Measurements from ENCODE around the gene SCLY. TPM values are rescaled to one million over a fixed set of nuclear protein-coding genes. Genes with fewer than 3 reads are reported as not detected.
A peak's percentile ranks its signal among the peaks of the same experiment; 100 is the strongest.

The SCLY gene
- polyA plus RNA-seq, 1 of the 3 experiments (the other 2 are of a cell fraction) = 20.9 TPM

DNA sequence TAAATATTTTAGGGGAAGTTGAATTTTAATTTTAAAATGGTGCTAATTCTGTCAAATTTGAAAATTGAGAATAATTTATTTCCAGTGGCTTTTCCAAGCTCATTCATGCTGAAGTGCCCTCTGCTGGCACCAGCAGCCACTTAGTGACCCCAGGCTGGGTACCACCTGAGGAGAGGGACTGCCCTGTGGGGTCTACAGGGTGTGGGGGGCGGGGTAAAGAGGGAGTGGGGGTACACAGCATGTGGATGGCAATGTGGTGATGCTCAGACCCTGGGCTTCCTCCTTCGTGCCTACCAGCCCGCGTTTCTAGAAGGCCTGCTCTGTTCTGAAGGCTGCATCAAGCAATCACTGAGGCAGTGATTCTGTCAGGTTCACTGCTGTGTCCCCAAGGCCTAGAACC is 45.1 kb upstream of the SCLY start:
- WGBS (ENCODE audit: low lambda C conversion rate) = 90% methylated on average over 3 of the region's 4 CpGs
- no peaks in the 10 kb centered on the region for H4K20me1 ChIP-seq (ENCODE audit: insufficient read depth)
- TF ChIP-seq CTCF (IDR thresholded peaks at IDR 0.05) = peak; percentile 40
- TF ChIP-seq RFX5 (IDR thresholded peaks at IDR 0.05; ENCODE audit: low read length) = no peak
- TF ChIP-seq RAD21 (IDR thresholded peaks at IDR 0.05; ENCODE audit: low read length) = peak; percentile 37; the same call in 1 of the 2 replicates
- TF ChIP-seq SMC3 (IDR thresholded peaks at IDR 0.05; ENCODE audit: low read depth, low read length) = peak; percentile 37

DNA sequence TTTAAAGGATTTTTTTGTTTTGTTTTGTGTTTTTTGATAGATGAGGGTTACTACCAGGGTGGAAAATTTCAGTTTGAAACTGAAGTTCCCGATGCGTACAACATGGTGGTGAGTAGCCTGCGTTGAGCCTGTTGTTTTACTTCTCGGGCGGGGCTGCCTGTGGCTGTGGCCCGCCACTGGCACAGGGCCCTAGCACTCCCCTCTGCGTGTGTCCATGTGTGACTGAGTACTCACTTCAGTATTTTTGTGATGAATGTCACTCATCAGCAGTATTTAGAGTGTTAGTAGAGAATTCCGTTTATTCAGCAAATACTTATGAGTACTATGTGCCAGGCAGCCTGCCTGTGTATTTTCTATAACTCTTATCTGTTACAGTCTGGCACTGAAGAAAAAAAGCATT is 44.3 kb upstream of the SCLY start:
- no peak for TF ChIP-seq TEAD4 (IDR thresholded peaks at IDR 0.05; ENCODE audit: borderline replicate concordance, insufficient read depth)
- no peak for TF ChIP-seq RAD21 (IDR thresholded peaks at IDR 0.05; ENCODE audit: low read length)
- TF ChIP-seq EP300 (IDR thresholded peaks at IDR 0.05; ENCODE audit: borderline replicate concordance in 1 of 2, low read depth in 1 of 2, low read length in 1 of 2) = no peak
- no peak for TF ChIP-seq CHD2 (IDR thresholded peaks at IDR 0.05; ENCODE audit: low read length, partially characterized antibody)
- no peak for TF ChIP-seq TCF12 (IDR thresholded peaks at IDR 0.05)
- TF ChIP-seq SMC3 (IDR thresholded peaks at IDR 0.05; ENCODE audit: low read depth, low read length) = no peak
- TF ChIP-seq NFIC (IDR thresholded peaks at IDR 0.05; ENCODE audit: borderline replicate concordance) = no peak
- no peak for TF ChIP-seq JUND (IDR thresholded peaks at IDR 0.05)
- TF ChIP-seq CTCF (IDR thresholded peaks at IDR 0.05) = no peak
- no peak for TF ChIP-seq GATA2 (CRISPR knock-in tag; IDR thresholded peaks at IDR 0.05)
- TF ChIP-seq FOSL2 (IDR thresholded peaks at IDR 0.05; ENCODE audit: borderline replicate concordance, low read depth) = no peak
- no peak for TF ChIP-seq FOXJ3 (CRISPR knock-in tag; IDR thresholded peaks at IDR 0.05)
- no peak for TF ChIP-seq EZH2phosphoT487 (IDR thresholded peaks at IDR 0.05; ENCODE audit: borderline replicate concordance, low read depth)
- TF ChIP-seq, protein P1, sequence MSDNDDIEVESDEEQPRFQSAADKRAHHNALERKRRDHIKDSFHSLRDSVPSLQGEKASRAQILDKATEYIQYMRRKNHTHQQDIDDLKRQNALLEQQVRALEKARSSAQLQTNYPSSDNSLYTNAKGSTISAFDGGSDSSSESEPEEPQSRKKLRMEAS (IDR thresholded peaks at IDR 0.05; ENCODE audit: low read depth) = no peak
- TF ChIP-seq, protein P2, sequence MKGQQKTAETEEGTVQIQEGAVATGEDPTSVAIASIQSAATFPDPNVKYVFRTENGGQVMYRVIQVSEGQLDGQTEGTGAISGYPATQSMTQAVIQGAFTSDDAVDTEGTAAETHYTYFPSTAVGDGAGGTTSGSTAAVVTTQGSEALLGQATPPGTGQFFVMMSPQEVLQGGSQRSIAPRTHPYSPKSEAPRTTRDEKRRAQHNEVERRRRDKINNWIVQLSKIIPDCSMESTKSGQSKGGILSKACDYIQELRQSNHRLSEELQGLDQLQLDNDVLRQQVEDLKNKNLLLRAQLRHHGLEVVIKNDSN (IDR thresholded peaks at IDR 0.05; ENCODE audit: borderline replicate concordance, low read depth) = no peak
- no peak for TF ChIP-seq SIN3A (IDR thresholded peaks at IDR 0.05; ENCODE audit: borderline replicate concordance, low read depth, low read length)
- TF ChIP-seq TAF1 (IDR thresholded peaks at IDR 0.05; ENCODE audit: borderline replicate concordance, low read depth, low read length) = no peak
- TF ChIP-seq, protein P3, sequence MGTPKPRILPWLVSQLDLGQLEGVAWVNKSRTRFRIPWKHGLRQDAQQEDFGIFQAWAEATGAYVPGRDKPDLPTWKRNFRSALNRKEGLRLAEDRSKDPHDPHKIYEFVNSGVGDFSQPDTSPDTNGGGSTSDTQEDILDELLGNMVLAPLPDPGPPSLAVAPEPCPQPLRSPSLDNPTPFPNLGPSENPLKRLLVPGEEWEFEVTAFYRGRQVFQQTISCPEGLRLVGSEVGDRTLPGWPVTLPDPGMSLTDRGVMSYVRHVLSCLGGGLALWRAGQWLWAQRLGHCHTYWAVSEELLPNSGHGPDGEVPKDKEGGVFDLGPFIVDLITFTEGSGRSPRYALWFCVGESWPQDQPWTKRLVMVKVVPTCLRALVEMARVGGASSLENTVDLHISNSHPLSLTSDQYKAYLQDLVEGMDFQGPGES (IDR thresholded peaks at IDR 0.05; ENCODE audit: low read depth, low read length) = no peak
- TF ChIP-seq MXI1 (IDR thresholded peaks at IDR 0.05; ENCODE audit: low read depth, low read length) = no peak
- TF ChIP-seq RFX5 (IDR thresholded peaks at IDR 0.05; ENCODE audit: low read length) = no peak
- H3K79me2 ChIP-seq (ENCODE audit: insufficient read depth) = peaks cover 6% of the 10 kb centered on the region; the same call in 1 of the 2 replicates
- no peaks in the 10 kb centered on the region for H3K9me2 ChIP-seq
- no peaks in the 10 kb centered on the region for H4K20me1 ChIP-seq (ENCODE audit: insufficient read depth)
- no peak overlapping the region for H3K27ac ChIP-seq (ENCODE audit: low read depth in 2 of 2, low read length in 1 of 2)
- POLR2A ChIA-PET = no interaction called here
- H3K27me3 ChIP-seq (ENCODE audit: insufficient read depth) = no peaks in the 10 kb centered on the region
- no peaks in the 10 kb centered on the region for H3F3A ChIP-seq (replicated peaks; ENCODE audit: insufficient read depth)
- H3K4me2 ChIP-seq = no peak overlapping the region
- H3K4me3 ChIP-seq (ENCODE audit: low read depth in 2 of 2, low read length in 1 of 2) = no peak overlapping the region
- no peaks in the 10 kb centered on the region for H3K9me3 ChIP-seq
- peaks cover 8 to 29% of the 10 kb centered on the region in 2 experiments for H3K36me3 ChIP-seq (replicated peaks in 1 of 2; ENCODE audit: control insufficient read depth in 1 of 2, insufficient read depth in 2 of 2, low read length in 1 of 2)
- CTCF ChIA-PET = no interaction called here
- H3K4me1 ChIP-seq (ENCODE audit: control insufficient read depth in 1 of 2, insufficient read depth in 2 of 2, low read depth in 1 of 2, low read length in 1 of 2) = peaks cover 0 to 16% of the 10 kb centered on the region in 2 experiments; a peak in 1 of 4 replicates
- no peak overlapping the region for H2AFZ ChIP-seq (ENCODE audit: low read depth)
- WGBS (ENCODE audit: low lambda C conversion rate) = 94% methylated on average over 8 of the region's 8 CpGs
- DNase-seq = no peak
- H3K9ac ChIP-seq = no peak overlapping the region

More for the DNA sequence above, 45.1 kb upstream of the SCLY start:
- ChIA-PET POLR2A (no interaction called here), CTCF (interaction anchor here (0.9 to 2.3 kb wide), 3 partner anchors 9 to 158 kb away, joined by 3 to 8 read pairs (median 3); no protein-coding TSS in a partner anchor)
- Histone ChIP-seq H3K4me2 (no peak overlapping the region), H3K4me1 (ENCODE audit: control insufficient read depth in 1 of 2, insufficient read depth in 2 of 2, low read depth in 1 of 2, low read length in 1 of 2) (peaks cover 0 to 12% of the 10 kb centered on the region in 2 experiments; a peak in 1 of 4 replicates), H2AFZ (ENCODE audit: low read depth) (no peak overlapping the region), H3K27me3 (ENCODE audit: insufficient read depth) (no peaks in the 10 kb centered on the region), H3K9ac (no peak overlapping the region), H3K27ac (ENCODE audit: low read depth in 2 of 2, low read length in 1 of 2) (no peak overlapping the region), H3F3A (replicated peaks; ENCODE audit: insufficient read depth) (no peaks in the 10 kb centered on the region), H3K9me3 (no peaks in the 10 kb centered on the region), H3K9me2 (no peaks in the 10 kb centered on the region), H3K36me3 (replicated peaks in 1 of 2; ENCODE audit: control insufficient read depth in 1 of 2, insufficient read depth in 2 of 2, low read length in 1 of 2) (peaks cover 13 to 26% of the 10 kb centered on the region in 2 experiments), H3K4me3 (ENCODE audit: low read depth in 2 of 2, low read length in 1 of 2) (no peak overlapping the region), H3K79me2 (ENCODE audit: insufficient read depth) (peaks cover 7% of the 10 kb centered on the region; the same call in 1 of the 2 replicates)
- DNase-seq = peak; percentile 36

All from SK-N-SH (cell line).